Right atrium auricular region (tissue), 2 donors: ENCODE results near the gene RTN4R. TPM values are rescaled to one million over a fixed set of nuclear protein-coding genes. Genes with fewer than 3 reads are reported as not detected.

ENCODE experiments used
- DNase-seq: peaks from one replicate; pipeline ENCODE4 v3.0.0-alpha.2; 2019; ENCODE audit warnings: low spot score
- H3K27ac ChIP-seq, 2 donors: fragments of 200-600 bp; sonication (generic); 1 replicate in 1 of 2; 2 replicates in 1 of 2; pipeline ENCODE4 v1.5.1; 2016 to 2019
- H3K27me3 ChIP-seq, 2 donors: fragments of 200-600 bp; sonication (generic); one replicate each; pipeline versions ENCODE4 v1.5.1 to v1.6.0; 2017 to 2019
- H3K36me3 ChIP-seq: fragments of 200-600 bp; sonication (generic); one replicate; pipeline ENCODE4 v1.5.1; 2016
- H3K4me1 ChIP-seq, 2 donors: fragments of 200-600 bp; sonication (generic); one replicate each; pipeline versions ENCODE4 v1.5.1 to v1.6.0; 2017 to 2019
- H3K4me3 ChIP-seq, 2 donors: fragments of 200-600 bp; sonication (generic); 1 replicate in 1 of 2; 2 replicates in 1 of 2; pipeline ENCODE4 v1.5.1; 2017 to 2019; ENCODE audit warnings: mild to moderate bottlenecking in 1 of 2, moderate library complexity in 1 of 2
- H3K9me3 ChIP-seq, 2 donors: fragments of 200-600 bp; sonication (generic); one replicate each; pipeline ENCODE4 v1.5.1; 2019
- CTCF ChIP-seq, 2 donors: fragments of 200-600 bp; sonication (generic); IDR thresholded peaks; one replicate each; pipeline ENCODE4 v1.5.1; 2019; ENCODE audit warnings: antibody characterized with exemption in 2 of 2
- total RNA-seq, 2 donors: library from RNA; depleted of rRNA; stranded (reverse); fragments of >200 nt; gene quantifications; one replicate each; pipeline ENCODE4 v1.1.0, GENCODE V29; 2016

The RTN4R gene
- total RNA-seq, 2 donors from 2014 or later, result 1.0 to 2.0 TPM

GRCh38 chr22:20204806-20205205 lies 63.3 kb downstream of the RTN4R start:
- no peaks in the 10 kb centered on the region for H3K9me3 ChIP-seq
- no peak for DNase-seq
- H3K27me3 ChIP-seq, result no peaks in the 10 kb centered on the region
- H3K27ac ChIP-seq, result peak overlapping the region; percentile 40 to 70
- H3K36me3 ChIP-seq, result no peaks in the 10 kb centered on the region
- peaks cover 0 to 44% of the 10 kb centered on the region in 2 donors for H3K4me1 ChIP-seq
- TF ChIP-seq CTCF (IDR thresholded peaks at IDR 0.05), result no peak
- peak overlapping the region in 1 of 2 donors; percentile 15 for H3K4me3 ChIP-seq

- Histone ChIP-seq H3K4me3 (peak overlapping the region in 1 of 2 donors; percentile 15), H3K27ac (peak overlapping the region; percentile 40 to 70), H3K27me3 (no peaks in the 10 kb centered on the region), H3K4me1 (peaks cover 0 to 44% of the 10 kb centered on the region in 2 donors), H3K9me3 (no peaks in the 10 kb centered on the region), H3K36me3 (no peaks in the 10 kb centered on the region)
- DNase-seq, result no peak
- no peak for TF ChIP-seq CTCF (IDR thresholded peaks at IDR 0.05)
Measured at GRCh38 chr22:20204311-20204710, 63.8 kb downstream of the RTN4R start.

- peaks cover 0 to 44% of the 10 kb centered on the region in 2 donors for H3K4me1 ChIP-seq
- no peaks in the 10 kb centered on the region for H3K27me3 ChIP-seq
- no peak for TF ChIP-seq CTCF (IDR thresholded peaks at IDR 0.05)
- no peaks in the 10 kb centered on the region for H3K9me3 ChIP-seq
- no peaks in the 10 kb centered on the region for H3K36me3 ChIP-seq
- H3K4me3 ChIP-seq, result no peak overlapping the region
- no peak for DNase-seq
- peak overlapping the region; percentile 40 to 70 for H3K27ac ChIP-seq
Measured at GRCh38 chr22:20203552-20204201, 64.4 kb downstream of the RTN4R start.

- Histone ChIP-seq H3K36me3 (no peaks in the 10 kb centered on the region), H3K27ac (peak overlapping the region; percentile 31 to 70), H3K4me3 (no peak overlapping the region), H3K4me1 (peaks cover 0 to 44% of the 10 kb centered on the region in 2 donors), H3K27me3 (no peaks in the 10 kb centered on the region), H3K9me3 (no peaks in the 10 kb centered on the region)
- DNase-seq, result no peak
- TF ChIP-seq CTCF (IDR thresholded peaks at IDR 0.05), result no peak
Measured at GRCh38 chr22:20203142-20203551, 65.0 kb downstream of the RTN4R start.

- Histone ChIP-seq H3K36me3 (no peaks in the 10 kb centered on the region), H3K4me3 (no peak overlapping the region), H3K9me3 (no peaks in the 10 kb centered on the region), H3K27ac (no peak overlapping the region), H3K27me3 (no peaks in the 10 kb centered on the region), H3K4me1 (peaks cover 0 to 32% of the 10 kb centered on the region in 2 donors)
- no peak for DNase-seq
- TF ChIP-seq CTCF (IDR thresholded peaks at IDR 0.05), result no peak
Measured at GRCh38 chr22:20201837-20202392, 66.2 kb downstream of the RTN4R start.
